ENCODE results near the gene DHRS4L2. TPM values are rescaled to one million over a fixed set of nuclear protein-coding genes. Genes with fewer than 3 reads are reported as not detected.
A peak's percentile ranks its signal among the peaks of the same experiment; 100 is the strongest.
"Not testable (repeated sequence)": the region's sequence is repeated elsewhere in the genome, so short reads cannot be mapped to it uniquely, and the experiment has no call there.

DHRS4L2 gene
- total RNA-seq, 1 donor from 2014 or later, result 23.0 TPM

DNA sequence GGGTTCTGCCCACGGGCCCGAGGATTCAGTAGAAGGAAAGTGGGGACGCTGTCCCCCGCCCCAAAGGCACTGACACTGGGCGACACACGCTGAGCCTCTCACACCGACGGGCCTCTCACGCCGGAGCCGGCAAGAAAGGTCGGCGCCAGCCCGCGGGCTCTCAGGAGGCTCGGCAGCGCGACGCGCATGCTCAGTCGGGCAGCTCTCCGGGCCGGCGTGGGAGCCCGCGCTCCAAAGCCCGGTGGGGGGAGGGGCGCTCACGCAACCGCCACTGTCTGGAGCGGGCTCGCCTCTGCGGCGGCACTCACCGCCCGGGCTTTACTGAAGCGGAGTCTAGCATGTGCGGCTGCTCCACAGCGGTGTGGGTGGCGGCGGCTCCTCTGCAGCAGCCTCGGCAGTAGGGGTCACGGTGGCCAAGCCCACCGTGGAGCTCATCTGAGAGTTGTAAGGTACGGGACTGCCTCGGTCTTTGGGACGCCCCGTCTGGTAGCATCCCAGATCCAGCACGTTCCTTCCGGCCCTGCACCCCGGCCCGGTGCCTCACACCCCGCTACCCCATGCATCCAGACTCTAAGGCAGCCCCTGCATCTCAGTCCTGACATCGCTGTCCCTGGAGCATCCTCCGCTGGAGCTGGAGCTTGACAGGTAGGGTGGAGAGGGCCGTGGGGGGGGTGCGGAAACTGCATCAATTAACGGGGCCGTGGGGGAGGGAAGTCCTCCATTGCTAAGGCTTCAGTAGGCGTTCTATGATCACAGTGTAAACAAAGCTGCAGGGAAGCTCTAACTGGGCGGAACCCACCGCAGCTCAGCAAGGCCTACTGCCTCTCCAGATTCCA lies 18.3 kb downstream of the DHRS4L2 start:
- intact Hi-C loops (cut with DNase I), result not testable (repeated sequence)
- DNase-seq (ENCODE audit: low spot score) (peak; percentile 83), ATAC-seq (peak; percentile 97)

DNA sequence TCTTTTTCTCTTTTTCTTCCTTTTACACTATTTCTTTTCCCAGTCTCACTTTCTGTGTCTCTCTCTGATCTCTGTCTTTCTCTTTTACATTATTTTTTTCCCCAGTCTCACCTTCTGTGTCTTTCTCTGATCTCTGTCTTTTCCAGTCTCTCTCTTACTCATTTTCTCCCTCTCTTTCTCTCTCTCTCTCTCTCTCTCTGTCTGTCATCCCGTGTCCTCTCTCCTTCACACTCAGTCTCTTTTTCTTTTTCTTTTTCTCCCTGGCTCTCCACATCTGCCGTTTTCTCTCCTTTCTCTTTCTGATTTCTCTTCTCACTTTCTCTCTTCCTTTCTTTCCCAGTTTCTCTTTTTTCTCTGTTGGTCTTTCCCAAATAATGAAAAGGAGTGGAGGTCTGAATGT lies 22.3 kb downstream of the DHRS4L2 start:
- intact Hi-C loops (cut with DNase I), result no loop called here
- ATAC-seq, result no peak
- no peak for DNase-seq (ENCODE audit: low spot score)

DNA sequence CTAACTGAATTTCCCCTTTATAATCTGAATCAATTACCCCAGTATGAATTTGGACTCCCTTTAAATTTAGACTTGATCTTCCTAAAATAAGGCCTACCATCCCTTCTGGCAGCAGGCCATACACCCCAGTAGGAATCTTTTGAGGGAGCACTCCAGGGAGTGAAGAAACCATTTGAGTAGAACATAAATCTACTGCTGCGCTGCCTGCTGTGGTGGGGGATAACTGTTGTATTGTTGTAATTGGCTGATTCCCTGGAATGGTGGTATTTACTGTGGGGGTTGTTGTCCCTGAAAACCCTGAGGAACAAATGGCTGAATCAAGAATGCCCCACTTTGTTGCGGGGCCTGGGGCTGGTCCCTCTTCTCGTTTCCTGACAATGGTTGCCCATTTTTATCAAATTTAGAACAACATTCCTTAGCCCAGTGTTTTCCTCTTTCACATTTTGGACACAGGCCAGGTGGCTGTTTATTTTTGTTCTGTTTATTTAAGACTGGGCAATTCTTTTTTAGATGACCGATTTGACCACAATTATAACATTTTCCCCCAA lies 24.1 kb downstream of the DHRS4L2 start:
- DNase-seq (ENCODE audit: low spot score); intact Hi-C loops (cut with DNase I); ATAC-seq: not testable (repeated sequence)

DNA sequence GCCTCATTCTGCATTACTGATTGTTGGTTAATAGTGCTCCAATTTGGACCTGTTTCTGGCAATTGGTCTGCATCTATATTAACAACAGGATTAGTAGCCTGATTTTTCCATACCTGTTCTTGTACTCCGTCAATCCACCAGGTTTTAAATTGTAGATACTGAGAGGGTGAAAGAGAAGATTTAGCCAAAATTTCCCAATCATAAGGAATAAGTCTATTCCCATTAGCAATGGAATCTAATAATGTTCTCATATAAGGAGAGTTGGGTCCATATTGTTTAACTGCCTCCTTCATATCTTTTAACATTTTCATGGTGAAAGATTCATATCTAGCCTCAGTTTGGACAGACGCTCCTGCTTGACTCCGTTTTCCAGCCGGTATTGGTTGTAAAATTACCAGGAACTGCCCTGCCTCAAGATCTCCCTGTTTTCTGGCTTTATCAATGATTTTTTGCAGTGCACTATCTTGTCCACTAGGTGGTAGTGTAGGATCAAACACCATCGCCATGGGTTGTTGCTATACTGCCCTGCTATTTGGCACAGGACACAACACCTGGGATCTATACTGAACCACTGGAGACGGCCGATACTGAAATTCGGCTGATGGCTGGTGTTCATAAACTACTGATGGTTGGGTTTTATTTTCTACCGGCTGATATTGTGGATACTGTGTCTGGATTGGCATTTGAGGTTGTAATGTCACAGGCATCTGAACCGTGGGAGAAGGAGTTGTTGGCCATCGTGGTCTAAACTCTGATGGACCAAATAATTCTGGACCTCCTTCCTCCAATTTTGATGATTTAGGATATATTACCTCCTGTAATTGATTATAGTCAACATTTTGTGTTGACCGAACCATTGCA lies 25.2 kb downstream of the DHRS4L2 start:
- ATAC-seq (peak; percentile 88), DNase-seq (ENCODE audit: low spot score) (no peak)
- intact Hi-C loops (cut with DNase I), result no loop called here

DNA sequence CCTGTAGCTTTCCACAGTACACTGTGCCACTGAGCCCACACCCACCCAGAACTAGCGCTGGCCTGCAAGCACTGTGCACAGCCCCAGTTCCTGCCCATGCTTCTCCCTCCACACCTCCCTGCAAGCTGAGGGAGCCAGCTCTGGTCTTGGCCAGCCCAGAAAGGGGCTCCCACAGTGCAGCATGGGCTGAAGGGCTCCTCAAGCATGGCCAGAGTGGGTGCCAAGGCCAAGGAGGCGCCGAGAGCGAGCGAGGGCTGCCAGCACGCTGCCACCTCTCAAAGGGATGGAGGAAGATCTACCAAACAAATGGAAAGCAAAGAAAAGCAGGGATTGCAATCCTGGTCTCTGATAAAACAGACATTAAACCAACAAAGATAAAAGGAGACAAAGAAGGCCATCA lies 27.0 kb downstream of the DHRS4L2 start:
- DNase-seq (ENCODE audit: low spot score); ATAC-seq; intact Hi-C loops (cut with DNase I): not testable (repeated sequence)

DNA sequence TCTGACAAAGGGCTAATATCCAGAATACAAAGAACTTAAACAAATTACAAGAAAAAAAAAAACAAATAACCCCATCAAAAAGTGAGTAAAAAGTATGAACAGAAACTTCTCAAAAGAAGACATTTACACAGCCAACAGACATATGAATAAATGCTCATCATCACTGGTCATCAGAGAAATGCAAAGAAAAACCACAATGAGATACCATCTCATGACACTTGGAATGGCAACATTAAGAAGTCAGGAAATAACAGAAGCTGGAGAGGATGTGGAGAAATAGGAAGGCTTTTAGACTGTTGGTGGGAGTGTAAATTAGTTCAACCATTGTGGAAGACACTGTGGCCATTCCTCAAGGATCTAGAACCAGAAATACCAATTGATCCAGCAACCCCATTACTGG lies 30.2 kb downstream of the DHRS4L2 start:
- intact Hi-C loops (cut with DNase I); DNase-seq (ENCODE audit: low spot score): not testable (repeated sequence)

DNA sequence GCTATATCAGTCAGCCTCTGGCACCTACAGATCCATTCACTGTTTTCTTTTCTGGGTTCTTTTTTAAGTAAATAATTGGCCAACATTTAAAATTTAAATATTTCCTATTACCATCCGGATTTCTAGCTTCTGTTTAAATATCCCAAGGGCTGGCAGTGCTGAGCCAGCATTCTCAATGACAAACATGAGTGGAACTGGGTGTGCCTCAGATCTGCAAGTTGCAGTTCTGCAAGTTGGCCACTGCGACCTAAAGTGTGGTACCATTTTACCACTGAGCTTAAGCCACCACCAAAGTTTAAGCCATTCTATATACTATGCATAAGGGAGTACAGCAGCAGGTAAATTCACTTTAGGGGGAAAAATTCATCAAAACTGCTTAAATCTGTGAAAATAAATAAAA lies 31.2 kb downstream of the DHRS4L2 start:
- DNase-seq (ENCODE audit: low spot score); intact Hi-C loops (cut with DNase I); ATAC-seq: not testable (repeated sequence)

More for the DNA sequence above, 30.2 kb downstream of the DHRS4L2 start:
- ATAC-seq, result not testable (repeated sequence)

DNA sequence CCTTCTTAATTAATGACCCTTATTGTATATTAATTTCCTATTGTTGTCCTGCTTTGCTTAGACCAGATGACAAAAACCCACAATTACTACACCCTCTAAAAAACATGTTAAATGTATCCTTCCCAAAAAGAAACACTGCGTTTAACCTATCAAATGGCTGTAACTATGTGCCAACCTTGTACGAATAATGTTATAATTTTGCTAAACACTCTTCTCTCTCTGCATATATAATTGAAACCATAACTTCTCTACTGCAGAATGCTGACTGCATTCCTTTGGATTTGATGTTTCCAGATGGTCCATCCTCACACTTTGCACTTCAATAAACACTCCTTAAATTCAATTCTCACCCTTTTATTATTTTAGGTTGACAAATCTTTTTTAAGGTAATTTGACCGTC lies 31.8 kb downstream of the DHRS4L2 start:
- ATAC-seq; intact Hi-C loops (cut with DNase I); DNase-seq (ENCODE audit: low spot score): not testable (repeated sequence)

DNA sequence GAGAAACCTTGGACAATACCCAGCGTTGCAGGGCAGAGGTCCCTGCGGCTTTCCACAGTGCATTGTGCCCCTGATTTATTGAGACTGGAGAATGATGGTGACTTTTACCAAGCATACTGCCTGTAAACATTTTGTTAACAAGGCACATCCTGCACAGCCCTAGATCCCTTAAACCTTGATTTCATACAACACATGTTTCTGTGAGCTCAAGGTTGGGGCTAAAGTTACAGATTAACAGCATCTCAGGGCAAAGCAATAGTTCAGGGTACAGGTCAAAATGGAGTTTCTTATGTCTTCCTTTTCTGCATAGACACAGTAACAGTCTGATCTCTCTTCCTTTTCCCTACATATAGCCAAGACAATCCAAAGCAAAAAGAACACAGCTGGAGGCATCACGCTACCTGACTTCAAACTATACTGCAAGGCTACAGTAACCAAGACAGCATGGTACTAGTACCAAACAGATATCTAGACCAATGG lies 36.2 kb downstream of the DHRS4L2 start:
- DNase-seq (ENCODE audit: low spot score); intact Hi-C loops (cut with DNase I); ATAC-seq: not testable (repeated sequence)

DNA sequence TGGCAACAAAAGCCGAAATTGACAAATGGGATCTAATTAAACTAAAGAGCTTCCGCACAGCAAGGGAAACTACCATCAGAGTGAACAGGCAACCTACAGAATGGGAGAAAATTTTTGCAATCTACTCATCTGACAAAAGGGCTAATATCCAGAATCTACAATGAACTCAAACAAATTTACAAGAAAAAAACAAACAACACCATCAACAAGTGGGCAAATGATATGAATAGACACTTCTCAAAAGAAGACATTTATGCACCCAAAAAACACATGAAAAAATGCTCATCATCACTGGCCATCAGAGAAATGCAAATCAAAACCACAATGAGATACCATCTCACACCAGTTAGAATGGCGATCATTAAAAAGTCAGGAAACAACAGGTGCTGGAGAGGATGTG lies 41.0 kb downstream of the DHRS4L2 start:
- DNase-seq (ENCODE audit: low spot score); intact Hi-C loops (cut with DNase I); ATAC-seq: not testable (repeated sequence)

DNA sequence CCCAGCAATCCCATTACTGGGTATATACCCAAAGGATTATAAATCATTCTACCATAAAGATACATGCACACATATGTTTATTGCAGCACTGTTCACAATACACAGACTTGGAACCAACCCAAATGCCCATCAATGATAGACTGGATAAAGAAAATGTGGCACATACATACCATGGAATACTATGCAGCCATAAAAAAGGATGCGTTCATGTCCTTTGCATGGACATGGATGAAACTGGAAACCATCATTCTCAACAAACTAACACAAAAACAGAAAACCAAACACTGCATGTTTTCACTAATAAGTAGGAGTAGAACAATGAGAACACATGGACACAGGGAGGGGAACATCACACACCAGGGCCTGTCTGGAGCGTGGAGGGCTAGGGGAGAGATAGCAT lies 42.6 kb downstream of the DHRS4L2 start:
- intact Hi-C loops (cut with DNase I), result loop anchor here (1.0 kb wide), 1 partner anchor 35 kb away; no protein-coding TSS in a partner anchor

DNA sequence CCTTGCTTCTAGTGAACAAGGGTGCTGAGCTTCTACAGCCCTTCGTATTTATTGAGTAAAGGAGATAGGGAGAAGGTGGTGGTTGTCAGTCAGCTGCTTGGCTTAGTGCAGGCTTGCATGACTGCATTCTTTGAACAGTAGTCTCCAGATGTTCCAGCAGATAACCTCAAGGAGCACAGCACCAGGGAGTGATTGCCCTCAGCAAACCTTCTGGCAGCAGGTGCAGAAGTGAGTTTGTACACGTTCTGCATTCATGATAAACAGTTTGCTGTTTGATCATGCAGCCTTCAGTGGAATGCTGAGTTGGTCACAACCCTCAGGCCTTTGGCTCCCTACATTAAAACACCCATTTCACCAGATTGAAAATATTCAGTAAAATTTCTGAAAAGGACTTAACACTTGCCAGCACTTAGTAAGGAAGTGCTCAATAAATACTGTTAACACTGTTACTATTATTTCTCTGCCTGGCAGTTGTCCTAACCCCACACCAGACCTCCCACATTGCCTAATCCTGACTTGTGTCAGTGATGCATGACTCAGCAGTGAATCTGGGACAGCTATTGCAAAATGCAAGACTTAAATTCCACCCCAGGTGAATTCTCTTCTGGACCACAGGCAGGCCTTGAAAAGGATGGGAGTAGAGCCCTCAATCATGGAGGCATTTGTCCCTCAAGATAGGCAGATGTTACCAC lies 44.1 kb downstream of the DHRS4L2 start:
- ATAC-seq, result peak; percentile 68
- intact Hi-C loops (cut with DNase I), result no loop called here
- DNase-seq (ENCODE audit: low spot score), result no peak

More for the DNA sequence above, 42.6 kb downstream of the DHRS4L2 start:
- ATAC-seq; DNase-seq (ENCODE audit: low spot score): not testable (repeated sequence)

DNA sequence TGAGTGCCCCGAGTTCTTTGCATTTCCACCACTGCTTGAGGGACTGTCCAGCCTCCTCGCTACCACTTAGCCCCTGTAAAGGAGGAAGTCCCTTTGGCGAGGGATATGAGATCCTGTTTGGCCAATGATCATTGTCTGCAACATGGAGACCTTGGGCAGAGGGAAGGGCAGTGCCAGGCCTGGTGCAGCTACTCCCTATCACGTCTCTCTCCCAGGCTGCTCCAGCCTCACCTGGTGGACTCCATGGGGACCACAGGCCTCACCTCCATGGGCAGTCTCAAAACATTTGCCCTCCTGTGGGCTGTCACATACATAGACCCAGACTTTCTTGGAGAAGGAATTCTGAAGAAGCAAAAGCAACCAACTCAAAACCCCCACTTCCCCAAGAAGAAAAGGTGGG lies 47.0 kb downstream of the DHRS4L2 start:
- DNase-seq (ENCODE audit: low spot score); intact Hi-C loops (cut with DNase I): not testable (repeated sequence)
- ATAC-seq, result peak; percentile 1

DNA sequence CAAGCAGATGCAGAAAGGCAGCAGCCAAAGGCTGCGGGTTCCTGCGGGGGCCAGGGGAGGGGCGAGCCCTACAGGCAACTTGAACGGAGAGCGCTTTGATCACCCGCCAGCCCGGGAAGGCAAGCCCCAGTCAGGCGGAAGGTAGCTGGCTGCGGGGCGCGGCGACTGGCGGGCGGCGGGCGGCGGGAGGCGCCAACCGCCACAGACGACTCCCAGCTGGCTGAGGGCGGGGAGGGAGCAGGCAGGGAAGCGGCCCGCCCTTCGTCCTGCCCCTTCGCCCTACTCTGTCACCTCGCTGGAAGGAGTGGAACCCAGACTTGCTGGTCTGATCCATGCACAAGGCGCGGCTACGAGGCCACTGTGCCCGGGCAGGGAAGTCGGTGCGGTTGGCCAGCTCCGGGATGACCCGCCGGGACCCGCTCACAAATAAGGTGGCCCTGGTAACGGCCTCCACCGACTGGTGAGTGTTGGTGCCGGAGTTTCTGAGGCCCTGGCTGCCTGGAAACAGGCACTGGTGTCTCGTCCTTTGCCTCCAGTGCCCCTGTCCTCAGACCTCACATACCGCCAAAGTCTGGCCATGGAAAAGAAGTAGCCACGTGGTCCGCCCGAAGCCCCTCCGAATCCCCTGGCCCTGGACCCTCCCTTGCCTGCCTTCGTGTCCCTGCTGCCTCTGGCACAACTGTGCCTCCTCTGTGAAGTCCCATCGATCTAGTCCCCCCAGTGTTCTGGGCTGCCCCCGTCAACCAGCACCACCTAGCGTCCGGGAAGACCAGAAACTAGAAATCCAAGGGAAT lies 47.6 kb downstream of the DHRS4L2 start:
- intact Hi-C loops (cut with DNase I), result no loop called here
- ATAC-seq, result peak; percentile 93
- peak; percentile 87 for DNase-seq (ENCODE audit: low spot score)

DNA sequence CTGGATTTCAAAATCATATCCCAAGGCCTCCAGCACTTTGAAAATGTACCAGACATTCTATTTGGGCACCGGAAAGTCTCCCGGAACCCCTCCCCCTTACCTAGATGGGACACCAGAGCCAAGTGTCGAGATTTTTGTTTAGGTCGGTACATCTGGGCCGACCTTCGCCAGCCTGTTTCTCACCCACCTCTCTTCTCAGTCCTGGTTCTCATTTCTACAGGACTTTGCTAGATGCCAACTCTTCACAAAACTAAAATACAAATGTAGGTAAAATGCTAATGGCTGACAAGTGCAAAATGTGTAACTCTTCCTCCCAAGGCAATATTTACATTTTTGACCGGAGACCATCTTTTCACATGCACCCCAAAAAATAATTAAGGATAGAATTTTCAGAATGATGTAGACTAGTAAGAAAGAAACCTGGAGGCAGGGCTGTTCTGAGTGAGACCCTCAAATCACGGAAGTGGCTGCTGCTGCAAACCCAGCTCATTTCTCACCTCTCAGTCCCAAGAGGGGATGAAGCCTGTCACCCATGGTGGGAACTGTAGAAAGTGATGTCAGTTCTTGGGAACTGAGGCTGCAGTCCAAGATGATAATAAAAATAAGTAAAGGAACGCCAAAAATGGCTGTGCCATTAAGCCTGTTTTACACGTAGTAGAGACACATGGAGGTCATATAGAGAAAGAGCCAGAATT lies 48.4 kb downstream of the DHRS4L2 start:
- DNase-seq (ENCODE audit: low spot score); intact Hi-C loops (cut with DNase I); ATAC-seq: not testable (repeated sequence)

DNA sequence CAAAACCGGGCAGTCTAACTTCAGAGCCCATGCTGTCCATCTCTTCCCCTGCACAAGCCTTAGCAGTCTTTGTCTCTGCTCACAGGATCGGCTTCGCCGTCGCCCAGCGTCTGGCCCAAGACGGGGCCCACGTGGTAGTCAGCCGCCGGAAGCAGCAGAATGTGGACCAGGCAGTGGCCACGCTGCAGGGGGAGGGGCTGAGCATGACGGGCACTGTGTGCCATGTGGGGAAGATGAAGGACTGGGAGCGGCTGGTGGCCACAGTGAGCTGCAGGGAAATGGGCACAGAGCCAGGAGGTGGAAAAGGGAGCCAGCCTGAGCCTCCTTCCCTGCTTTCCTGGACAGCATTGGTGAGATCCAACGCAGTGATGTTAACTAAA lies 48.9 kb downstream of the DHRS4L2 start:
- ATAC-seq (no peak), DNase-seq (ENCODE audit: low spot score) (no peak)
- intact Hi-C loops (cut with DNase I), result no loop called here

DNA sequence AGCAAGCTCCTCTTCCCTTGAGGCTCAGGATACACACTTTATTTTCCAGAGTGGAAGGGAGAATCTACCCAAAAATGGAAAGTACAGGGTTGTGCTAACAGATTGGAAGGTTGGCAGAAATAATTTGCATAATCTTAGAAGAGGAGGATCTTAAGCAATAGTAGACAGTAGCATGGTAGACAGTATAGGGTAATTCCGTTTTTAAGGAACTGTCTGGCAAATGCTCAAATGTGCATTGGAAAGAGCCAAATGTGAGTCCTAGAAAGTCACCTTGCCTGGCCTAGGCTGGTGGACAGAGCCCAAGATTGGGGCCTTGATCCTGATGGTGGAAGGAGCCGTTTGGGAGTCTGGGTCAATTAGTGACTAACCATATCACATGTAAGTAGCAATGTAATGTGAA lies 50.0 kb downstream of the DHRS4L2 start:
- no peak for DNase-seq (ENCODE audit: low spot score)
- no peak for ATAC-seq
- intact Hi-C loops (cut with DNase I), result no loop called here

Measured in sciatic nerve (tissue), 2 donors.